PC-9 (cell line): ENCODE data around the gene DNAJC18.

Experiments
- EZH2 ChIP-seq: fragments of 200-600 bp; sonication (generic); IDR thresholded peaks from 2 replicates; pipeline ENCODE4 v1.8.0; 2017; ENCODE audit warnings: antibody characterized with exemption, low read depth
- TF ChIP-seq, protein P1 (sequence below): fragments of 200-600 bp; sonication (generic); conservative IDR thresholded peaks from 2 replicates; pipeline ENCODE4 v1.6.1; 2017; ENCODE audit warnings: mixed run types, antibody characterized with exemption, mild to moderate bottlenecking, moderate library complexity

DNA sequence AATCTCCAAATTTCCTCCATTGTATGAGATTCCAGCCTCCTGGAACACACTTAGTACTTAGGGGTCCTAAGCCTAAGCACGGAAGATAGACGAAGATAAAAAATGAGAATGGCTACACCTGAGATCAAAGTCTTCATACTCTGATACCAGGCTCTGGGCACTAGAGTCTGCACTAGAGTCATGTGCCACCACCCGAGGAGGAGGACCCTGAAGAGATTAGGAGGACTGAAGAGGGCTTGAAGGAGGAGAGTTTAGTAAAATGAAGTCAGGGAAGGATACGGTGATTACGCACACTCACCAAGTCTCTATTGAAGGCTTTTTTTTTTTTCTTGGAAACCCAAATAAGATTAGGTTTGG lies 34.9 kb downstream of the DNAJC18 start:
- TF ChIP-seq, protein P1, sequence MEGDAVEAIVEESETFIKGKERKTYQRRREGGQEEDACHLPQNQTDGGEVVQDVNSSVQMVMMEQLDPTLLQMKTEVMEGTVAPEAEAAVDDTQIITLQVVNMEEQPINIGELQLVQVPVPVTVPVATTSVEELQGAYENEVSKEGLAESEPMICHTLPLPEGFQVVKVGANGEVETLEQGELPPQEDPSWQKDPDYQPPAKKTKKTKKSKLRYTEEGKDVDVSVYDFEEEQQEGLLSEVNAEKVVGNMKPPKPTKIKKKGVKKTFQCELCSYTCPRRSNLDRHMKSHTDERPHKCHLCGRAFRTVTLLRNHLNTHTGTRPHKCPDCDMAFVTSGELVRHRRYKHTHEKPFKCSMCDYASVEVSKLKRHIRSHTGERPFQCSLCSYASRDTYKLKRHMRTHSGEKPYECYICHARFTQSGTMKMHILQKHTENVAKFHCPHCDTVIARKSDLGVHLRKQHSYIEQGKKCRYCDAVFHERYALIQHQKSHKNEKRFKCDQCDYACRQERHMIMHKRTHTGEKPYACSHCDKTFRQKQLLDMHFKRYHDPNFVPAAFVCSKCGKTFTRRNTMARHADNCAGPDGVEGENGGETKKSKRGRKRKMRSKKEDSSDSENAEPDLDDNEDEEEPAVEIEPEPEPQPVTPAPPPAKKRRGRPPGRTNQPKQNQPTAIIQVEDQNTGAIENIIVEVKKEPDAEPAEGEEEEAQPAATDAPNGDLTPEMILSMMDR, result no peak
- TF ChIP-seq EZH2, result no peak
